HCEC 1CT (cell line): ENCODE results near the gene TAS1R2.

Experiments used
- DNase-seq: peaks from one replicate; pipeline ENCODE4 v3.0.0-alpha.2; 2017

The TAS1R2 gene

DNA sequence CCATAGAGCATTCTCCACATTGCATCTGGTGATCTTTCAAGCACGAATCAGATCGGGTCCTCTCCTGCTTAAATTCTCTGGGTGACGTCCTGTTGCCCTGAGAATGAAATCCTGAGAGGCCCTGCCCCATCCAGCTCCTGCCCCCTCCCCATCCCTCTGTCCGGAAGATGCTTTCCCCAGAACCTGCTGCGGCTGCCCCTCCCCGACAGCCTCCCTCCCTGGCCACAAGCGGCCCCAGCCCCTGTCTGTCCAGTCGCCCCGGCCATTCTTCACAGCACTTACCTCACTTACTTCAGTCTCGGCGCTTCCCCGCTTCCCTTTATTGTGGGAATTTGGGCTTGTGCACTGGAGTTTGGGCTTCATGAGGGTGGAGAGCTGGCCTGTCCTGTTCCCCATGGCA is 40.3 kb downstream of the TAS1R2 start:
- no peak for DNase-seq

DNA sequence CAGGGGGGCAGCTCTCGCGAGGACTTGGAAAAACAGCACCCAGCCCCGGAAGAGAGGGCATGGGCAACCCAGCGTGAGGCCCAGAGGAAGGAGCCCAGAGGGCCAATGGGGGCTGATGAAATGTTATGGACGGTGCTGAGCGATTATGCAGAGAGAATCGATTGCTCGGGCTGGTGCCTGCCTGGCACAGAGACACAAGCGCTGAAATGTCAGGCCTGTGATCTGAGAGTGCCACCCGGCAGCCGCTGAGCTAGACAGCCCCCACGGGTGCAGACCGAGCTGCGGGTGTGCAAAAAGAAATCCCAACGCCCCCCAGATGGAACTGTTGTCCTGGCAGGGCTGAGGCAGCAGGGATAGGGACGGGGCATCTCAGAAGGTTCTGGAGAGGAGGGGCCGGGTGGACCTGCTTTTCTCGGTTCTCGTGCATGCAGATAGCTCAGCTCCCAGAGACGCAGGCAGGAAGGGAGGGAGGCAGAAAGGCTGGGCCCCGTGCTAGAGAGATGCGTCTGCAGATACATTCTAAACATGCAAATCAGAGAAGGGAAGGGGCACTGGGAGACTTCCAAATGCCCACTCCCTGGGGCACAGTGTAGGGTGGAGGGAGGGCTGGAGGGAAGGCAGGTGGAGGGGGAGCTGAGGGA is 41.5 kb downstream of the TAS1R2 start:
- no peak for DNase-seq

DNA sequence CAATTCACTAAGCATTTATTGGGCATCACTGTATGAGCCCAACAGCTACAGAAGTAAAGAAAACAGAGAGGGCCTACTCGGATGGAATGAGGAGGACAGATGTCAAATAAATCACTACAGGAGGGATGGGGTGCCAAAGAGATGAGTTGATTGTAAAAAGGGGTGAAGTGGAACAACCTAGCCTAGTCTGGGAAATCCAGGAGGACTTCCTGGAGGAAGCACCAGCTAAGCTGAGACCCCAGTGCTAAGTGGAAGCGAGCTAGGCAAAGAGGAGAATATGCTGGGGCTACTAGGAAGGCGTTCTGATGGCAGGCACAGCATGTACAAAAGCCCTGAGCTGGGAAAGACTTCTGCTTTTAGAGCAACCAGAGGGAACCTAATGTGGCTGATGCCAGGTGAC is 42.1 kb downstream of the TAS1R2 start:
- DNase-seq = no peak

DNA sequence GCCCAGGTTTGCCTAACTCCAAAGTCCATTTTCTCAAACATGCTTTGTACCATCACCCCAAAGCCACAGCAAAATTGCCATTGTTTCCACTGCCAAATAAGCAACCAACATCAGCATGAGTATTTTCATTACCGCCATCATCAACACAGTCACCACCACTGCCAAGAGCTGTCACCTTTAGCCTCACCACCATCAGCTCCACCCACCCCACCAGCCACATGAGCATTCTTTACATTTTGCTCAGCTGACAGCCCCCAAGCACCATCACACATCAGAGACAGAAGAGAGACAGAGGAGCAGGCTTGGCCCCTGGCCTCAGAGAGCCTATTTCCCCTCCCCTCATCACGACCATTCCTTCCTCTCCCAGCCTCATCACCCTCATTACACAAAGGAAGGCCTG is 42.7 kb downstream of the TAS1R2 start:
- DNase-seq = no peak

DNA sequence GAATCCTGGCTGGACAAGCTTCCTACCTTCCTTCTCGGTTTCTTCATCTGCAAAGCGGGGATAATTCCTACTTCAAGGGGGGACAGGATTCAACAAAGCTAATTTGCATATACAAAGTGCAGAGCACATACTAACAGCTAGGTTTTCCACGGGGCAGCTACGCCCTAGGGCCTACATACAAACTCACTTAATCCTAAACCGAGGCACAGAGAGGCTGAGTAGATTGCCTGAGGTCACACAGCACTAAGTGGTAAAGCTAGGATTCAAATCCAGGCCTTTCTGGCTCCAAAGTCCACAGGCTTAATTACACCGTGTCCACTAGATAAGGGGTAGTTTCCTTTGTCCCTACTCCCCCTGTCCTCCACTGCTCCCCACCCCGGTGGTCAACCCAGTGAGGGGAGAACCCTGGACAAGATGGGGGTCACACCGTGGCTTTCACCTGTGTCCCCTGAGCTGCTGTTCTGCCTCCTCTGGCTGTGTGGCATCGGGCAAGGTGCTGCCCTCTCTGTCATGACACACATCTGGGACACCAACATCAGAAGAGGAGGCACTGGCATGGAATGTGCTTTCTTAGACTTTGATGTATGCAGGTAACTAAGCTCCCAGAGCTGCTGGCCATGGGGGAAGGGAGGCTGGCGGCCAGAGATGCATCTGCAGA is 44.5 kb downstream of the TAS1R2 start:
- no peak for DNase-seq

DNA sequence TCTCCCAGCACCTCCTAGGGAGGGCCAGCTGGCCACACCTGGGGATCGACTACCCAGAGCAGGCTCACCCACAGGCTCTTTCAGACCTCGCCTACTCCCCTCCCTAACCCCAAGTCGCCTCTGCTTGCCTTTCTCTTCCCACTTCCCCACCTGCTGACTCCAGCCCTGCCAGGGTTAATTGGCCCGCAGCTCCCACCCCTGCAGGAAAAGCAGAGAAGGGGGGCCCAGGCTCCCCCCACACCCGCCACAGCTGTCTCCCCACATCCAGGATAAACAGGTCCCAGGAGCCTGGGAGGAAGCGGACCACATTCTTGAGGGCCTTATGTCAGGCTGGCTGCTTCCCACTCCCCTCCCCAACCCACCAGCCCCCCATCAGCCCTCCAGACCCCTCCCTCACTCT is 45.0 kb downstream of the TAS1R2 start:
- DNase-seq = no peak

DNA sequence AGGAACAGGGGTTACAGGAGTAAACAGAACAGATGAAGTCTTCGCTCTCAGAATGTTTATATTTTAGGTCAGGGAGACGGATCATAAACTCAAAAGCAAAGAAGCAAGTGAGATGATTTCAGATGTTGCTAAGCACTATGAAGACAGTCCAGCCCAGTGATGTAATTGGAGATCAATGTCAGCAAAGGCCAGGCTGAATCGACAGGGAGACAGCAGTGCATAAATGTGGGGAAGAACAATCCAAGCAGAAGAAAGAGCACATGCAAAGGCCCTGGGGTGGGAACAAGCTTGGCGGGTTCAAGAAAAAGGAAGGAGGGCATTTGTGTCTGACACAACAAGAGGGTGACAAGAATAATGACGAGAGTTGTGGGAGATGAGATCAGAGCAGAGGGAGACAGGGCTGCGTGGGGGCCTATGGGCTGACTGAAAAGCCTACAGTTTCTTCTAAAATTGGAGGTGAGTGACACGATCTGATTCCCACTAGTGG is 47.0 kb downstream of the TAS1R2 start:
- no peak for DNase-seq

DNA sequence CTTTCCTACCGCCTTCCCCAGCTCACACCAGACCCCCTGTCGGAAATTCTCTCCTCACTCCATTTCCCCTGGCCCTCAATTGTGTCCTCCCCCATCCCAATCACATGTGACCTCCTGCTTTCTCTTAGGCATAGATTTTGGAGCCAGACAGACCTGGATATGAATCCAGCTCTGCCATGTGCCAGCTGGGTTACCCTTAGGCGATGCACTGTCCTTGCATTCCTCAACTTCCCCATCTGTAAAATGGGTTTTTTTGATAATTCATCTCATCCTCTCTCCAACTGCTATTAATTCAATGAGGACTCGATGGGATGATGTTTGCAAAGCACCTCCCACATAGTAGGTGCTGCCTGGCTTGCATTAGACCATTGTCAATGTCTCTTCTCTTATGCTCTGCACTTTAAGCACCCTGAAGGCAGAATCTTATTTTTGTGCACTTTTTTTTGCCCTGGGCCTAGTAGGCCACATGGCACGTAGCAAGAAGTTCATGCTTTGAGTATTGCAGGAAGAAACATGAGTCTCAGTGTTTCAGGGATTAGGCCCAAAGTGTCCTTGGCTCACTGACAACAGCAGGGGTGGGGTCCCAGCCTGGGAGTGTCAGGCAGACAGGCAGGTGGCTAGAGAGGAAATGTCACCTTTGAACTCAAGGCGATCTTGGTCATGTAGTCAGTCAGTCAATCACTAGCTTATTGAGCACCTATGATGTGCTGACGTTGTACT is 47.6 kb downstream of the TAS1R2 start:
- no peak for DNase-seq

DNA sequence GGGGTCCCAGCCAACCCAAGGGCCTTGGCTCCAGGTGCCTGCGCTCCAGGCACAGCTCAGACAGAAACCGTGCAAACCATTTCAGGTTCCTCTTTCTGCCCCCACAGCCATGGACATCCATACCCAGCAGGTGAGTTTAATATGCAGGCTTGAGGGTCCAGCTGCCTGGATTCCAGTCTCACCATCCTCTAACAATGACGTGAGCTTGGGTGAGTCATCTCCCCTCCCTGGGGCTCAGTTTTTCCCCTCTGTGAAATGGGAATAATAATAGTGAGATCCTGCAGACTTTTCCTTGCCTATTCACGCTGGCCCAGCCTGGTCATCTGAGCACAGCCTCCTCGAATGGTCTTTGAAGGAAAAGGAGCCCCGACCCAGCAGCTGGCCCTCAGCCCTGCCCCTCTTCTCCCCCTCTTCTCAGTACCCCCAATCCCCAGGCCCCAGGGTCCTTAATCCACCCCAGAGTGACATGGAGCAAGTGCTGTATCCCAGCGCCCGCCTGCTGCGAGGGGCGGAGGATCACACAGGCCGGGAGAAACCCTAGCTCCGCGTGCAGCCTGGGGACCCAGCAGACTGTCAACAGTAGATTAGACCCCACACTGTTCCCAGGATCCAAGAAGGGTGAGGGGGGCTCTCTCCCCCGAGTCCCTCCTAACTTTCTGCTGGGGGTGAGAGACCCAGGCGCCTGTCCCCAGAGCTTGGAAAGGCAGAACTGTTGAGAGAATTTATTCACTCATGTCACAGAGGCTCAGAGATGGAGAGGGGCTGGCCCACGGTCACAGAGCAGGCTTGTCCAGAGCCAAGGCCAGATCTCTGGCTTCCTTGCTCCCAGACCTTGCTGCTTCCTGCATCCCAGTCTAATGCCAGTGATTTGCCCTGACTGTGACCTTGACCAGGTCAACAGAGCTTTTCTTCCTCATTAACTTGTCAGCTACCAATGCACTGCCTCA is 49.2 kb downstream of the TAS1R2 start:
- DNase-seq = no peak

DNA sequence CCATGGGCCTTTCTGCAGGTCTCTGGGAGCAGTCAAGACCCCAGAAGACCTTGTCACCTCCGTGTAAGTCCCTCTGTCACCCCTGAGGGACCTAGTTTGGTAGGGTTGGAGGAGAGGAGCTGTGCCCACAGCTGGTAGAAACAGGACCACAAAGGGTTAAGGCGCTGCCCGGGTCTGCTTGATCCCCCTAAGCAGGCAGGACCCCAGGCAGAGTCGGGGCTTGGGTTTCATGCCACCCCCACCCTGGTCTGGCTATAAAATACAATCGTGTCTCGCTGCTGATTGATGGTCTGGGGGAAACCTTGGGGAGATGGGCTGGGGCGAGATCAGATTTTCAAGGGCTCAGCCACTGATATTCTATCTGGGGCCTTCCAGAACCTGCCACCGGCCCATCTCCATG is 50.9 kb downstream of the TAS1R2 start:
- no peak for DNase-seq

DNA sequence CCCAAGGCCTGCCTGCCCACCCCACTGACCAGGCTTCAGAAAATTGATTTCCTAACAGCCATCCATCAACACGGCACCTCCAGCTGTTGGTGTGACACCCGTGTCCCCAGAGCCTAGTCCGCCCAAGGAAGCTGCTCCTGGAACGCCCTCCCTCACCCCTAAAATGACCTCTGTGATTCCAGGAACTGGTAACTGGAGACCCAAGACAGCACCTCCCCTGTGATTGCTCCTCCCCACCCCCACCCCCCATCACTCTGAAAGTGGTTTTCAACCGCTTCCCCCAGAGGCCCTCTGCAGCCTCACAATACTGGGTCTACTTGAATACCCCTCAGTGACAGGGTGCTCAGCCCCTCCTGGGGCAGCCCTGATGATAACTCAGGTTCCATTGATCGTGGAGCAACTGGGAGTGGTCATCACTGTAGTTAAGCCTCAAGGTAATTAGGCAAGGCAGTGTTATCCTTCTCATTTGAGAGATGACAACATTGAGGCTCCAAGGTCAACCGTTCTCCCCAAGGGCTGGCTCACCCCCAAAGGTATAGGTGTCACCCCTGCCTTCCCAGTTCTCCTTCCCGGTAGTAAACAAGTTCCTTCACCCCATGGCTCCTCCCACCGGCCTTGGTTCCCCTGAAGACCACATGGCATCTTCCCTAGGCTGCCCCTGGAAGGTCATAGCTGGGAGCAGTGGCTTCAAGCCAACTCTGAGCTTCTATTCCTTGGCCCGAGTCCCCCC is 52.0 kb downstream of the TAS1R2 start:
- no peak for DNase-seq

DNA sequence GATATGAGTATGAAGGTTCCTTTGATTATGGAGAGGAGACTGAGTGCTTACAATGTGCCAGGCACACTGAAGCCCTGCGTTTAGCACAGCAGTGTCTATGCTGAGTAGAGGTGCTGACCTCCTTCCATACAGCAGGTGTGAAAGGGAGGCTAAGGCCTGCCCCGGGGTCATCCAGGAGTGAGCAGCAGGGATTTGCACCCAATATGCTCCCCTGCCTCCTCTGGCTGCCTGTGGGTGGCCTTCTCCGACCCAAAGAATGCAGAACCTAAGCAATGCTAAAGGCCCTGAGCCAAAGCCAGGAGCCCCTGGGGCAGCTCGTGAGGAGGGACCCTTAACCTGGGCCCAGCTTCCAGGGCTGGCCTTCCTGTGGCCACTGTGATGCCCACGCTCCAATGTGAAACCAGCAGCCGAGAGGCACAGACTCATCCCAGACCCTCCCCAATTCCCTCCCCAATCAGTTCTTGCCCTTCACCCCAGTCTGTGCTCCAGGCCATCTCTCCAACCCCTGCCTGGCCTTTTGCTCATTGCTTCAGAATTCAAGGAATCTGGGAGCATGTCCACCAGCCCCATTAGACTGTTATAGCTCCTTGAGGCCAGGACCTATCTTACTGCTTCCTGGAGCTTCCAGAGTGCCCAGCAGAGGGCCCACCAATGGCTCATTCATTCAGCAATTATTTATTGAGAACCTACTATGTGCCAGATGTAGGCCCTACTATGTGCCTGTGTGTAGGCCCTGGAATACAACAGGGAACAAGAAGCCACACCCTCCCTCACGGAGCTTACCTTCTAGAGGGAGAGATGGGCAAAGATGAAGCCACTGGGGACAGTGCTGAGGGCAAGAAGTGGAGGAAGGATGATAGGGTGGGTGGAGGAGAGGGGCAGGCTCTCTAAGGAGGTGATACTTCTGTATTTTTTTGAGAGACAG is 53.3 kb downstream of the TAS1R2 start:
- no peak for DNase-seq

DNA sequence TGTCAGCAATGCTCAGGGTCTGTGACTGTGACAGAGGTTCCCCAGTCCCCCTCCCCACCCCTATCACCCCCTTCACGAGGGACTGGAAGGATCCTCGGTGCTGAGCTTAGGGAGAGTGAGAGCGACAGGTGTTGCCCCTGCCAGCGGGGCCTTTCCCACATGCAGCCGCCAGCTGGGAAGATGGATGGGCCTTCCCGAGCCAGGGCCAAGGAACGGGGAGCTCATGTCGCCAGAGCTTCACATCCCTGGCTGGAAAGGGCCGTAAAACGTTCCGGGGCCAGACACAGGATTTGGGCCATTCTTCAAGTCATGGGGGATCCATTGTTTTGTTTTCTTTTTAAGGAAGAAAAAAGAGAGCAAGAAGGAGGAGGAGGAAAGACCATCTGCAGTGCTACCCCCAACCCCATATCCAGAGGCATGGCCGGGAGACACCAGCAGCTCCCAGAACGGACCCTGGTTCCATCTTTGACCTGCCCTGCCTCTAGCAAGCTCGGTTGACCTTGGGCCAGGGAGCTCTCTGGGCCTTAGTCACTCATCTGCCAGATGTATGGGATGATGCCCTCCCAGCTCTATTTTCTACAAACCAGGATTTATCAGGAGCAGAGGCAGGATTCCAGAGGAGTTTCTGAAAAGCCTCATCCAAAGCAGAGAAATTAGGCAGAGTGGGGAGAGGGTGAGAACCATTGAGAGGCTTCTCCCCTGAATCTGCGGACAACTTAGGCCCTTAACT is 54.1 kb downstream of the TAS1R2 start:
- no peak for DNase-seq

DNA sequence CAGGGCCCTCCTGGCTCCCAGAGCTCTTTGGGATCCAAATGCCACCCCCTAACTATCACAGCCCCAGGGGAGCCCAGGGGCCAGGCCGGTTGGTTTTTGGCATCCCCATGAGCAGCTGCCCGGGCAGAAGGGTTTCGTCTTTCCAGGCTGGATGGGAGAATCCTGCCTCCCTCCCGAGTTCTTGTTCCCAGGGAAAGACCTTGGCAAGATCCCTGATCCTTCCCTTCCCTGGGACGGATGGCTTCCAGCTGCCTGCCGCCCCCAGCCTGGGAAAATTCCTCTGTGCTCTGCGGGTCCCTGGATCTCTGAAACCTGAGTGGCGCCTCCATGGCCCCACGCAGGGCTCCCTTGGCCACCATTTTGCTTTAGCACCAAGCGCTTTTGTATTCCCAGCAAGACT is 55.6 kb downstream of the TAS1R2 start:
- DNase-seq = no peak

DNA sequence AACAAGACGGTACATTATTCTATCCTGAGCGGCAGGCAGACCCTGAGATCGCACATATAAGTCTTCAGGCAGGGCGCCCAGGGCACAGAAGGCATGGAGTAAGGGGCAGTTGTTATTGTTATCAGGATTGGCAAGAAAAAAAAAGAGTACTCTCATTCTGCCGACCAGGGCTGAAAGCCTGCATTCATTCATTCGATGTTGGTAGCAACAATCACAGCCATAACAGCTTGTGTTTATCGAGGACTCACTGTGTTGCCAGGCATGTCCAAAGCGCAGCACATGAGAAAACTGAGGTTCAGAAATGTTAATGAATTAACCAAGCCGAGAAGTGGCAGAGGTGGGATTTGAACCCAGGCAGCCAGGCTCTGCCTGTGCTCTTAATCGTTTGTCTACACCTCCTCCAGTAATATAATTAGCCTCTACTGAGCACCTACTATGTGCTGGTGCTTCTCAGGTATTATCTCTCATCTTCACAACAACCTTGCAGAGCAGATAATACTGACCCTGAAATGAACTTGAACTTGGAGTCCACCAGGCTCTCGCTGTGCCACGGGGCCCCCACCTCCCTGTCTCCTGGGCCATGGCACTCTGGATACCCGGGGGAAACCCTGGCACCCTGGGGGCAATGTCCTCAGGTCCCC is 56.2 kb downstream of the TAS1R2 start:
- no peak for DNase-seq

DNA sequence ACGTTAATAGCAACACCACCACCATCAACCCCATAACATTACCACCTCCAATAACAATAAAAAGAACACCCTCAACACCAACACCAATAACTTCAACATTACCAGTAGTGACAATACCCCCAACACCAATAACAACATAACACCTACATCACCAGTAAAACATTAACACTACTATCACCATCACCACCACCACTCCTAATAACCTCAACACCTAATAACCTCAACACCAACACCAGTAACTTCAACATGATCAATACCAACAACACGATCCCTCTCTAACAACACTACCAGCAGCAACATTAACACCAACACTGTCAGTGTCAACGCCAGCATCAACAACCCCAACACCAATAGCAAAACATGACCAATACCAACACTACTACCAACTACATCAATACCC is 57.2 kb downstream of the TAS1R2 start:
- DNase-seq = no peak

DNA sequence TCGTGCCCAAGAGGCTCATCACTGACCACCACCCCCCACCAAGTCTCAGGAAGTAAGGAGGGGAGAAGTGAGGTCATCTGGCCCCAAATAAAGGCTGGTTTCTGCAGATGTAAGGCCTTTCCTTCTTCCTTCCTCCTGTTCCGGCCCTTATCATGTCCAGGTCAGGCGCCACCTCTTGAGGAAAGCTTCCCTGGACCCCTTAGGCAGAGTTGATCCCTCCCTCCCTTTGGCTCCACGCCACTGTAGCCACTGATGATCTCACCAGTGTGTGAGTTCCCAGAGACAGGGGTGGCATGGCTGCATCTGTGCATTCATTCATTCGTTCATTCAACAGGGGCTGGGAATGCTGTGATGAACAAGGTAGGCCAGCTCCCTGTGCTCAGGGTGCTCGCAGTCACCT is 59.2 kb downstream of the TAS1R2 start:
- no peak for DNase-seq

DNA sequence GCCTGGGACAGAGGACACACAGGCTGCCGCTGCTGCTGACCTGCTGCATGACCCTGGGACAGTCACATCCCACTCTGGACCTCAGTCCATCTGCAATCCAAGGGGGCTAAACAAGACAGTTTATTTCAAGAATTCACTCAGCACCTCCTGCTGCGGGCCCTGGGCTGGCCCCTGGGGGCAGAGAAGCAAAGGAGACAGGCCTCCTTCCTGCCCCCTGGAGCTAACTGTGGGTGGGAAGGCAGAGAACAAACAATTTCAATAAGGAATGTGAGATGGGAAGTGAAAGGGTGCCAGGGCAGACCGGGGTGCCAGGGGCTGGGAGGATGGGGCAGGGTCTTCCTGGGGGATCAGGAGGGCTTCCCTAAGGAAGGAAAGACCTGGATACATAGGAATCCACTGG is 60.0 kb downstream of the TAS1R2 start:
- DNase-seq = no peak

DNA sequence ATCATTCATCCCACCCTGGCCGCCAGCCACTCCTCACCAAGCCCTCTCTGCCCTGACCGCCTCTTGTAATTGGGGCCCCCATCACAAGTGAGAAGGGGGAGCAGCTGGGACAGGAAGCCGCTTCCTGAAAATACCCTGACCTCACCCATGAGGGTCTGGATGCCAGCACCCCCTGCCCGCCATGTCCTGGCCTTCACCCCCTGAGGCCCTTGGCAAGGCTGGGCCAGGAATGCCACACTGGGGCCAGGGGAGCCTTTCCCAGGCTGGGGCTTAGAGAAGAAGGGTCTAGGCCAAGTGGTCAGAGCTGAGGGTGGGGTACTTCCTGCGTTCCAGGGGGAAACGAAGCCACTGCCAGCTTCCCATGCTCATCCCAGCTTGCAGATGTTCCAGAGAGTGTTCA is 60.5 kb downstream of the TAS1R2 start:
- DNase-seq = no peak

DNA sequence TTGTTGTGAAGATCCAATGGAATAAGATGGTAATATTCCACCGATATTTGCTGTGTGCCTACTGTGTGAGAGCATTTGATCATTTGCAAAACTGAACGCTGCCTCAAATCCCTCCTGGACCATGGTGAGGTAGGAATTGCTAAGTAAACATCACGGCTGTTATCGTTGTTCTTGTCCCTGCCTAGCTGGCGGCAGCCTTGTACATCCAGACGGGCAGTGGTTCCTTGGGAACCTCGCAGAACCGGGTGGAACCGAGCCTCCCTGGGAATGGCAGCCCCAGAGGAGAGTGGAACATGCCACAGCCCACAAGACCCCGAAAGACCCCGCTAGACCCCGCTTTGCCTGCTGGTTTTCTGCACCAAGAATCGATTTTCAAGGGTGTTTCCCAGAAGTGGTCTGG is 60.9 kb downstream of the TAS1R2 start:
- no peak for DNase-seq
